Stimulated activated CD4-positive, alpha-beta T cell treated with anti-CD3 and anti-CD28 coated beads, Interleukin-1b, Interleukin-23, amount 100 ng/mL, for 48 hours (primary cell): Measurements from ENCODE around the gene ADAM21.
"Not testable (repeated sequence)": the region's sequence is repeated elsewhere in the genome, so short reads cannot be mapped to it uniquely, and the experiment has no call there.

ENCODE experiments used
- DNase-seq: peaks from one replicate; pipeline ENCODE4 v3.0.0-alpha.2; 2020

The ADAM21 gene

DNA sequence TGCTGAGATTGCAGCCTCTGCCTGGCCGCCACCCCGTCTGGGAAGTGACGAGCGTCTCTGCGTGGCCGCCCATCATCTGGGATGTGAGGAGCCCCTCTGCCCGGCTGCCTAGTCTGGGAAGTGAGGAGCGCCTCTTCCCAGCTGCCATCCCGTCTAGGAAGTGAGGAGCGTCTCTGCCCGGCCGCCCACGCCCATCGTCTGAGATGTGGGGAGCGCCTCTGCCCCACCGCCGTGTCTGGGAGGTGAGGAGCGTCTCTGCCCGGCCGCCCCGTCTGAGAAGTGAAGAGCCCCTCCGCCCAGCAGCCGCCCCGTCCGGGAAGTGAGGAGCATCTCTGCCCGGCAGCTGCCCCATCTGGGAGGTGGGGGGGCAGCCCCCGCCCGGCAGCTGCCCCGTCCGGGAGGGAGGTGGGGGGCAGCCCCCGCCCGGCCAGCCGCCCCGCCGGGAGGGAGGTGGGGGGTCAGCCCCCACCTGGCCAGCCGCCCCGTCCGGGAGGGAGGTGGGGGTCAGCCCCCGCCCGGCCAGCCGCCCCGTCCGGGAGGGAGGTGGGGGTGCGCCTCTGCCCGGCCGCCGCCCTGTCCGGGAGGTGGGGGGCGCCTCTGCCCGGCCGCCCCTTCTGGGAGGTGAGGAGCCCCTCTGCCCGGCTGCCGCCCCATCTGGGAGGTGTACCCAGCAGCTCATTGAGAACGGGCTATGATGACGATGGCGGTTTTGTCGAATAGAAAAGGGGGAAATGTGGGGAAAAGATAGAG is 25.6 kb downstream of the ADAM21 start:
- DNase-seq: not testable (repeated sequence)

DNA sequence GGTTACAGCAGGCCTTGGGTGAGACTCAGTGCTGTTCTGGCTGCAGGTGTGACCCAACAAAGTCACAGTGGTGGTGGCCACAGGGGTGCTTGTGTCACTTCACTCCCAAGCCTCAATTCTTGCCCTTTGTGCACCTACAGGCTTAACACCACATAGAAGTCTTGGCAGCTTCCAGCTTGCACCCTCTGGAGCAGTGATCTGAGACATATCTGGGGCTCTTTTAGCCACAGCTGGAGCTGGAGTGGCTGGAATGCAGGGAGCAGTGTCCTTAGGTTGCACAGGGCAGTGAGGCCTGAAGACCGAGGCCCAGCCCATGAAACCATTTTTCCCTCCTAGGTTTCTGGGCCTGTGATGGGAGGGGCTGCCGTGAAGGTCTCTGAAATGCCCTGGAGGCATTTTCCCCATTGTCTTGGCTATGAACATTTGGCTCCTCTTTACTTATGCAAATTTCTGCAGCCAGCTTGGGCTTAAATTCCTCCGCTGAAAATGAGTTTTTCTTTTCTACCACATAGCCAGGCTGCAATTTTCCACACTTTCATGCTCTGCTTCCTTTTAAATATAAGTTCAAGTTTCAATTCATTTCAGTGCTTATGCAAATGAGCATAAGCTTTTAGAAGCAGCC is 37.7 kb downstream of the ADAM21 start:
- DNase-seq: no peak

GRCh38 chr14:70498191-70498590 is 46.2 kb downstream of the ADAM21 start:
- no peak for DNase-seq
